ENCODE measurements around the gene FAHD2B. TPM values are rescaled to one million over a fixed set of nuclear protein-coding genes. Genes with fewer than 3 reads are reported as not detected.
"Not testable (repeated sequence)": the region's sequence is repeated elsewhere in the genome, so short reads cannot be mapped to it uniquely, and the experiment has no call there.

The FAHD2B gene
- total and polyA plus RNA-seq, 5 donors from 2014 or later, result 12.9 to 22.9 (median 20.0) TPM

DNA sequence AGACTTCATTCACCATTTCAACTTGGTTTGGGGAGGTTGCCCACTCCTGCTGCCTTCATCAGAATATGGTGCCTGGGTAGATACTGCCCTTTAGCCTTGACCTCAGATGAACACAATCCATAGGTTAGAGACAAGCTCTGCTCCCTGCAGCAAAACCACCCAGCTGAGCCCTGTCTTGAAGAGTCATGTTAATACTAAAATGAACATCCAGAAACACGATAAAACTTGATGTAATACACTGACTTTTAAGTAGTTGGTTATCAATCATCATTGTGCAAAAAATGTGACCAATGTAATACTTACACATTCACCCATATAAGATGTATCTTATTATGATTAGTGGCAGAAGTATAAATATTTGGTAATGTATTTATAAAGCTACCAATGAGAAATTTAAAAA is 32.7 kb downstream of the FAHD2B start:
- H3K9me3 ChIP-seq (ENCODE audit: control insufficient read depth in 2 of 2, low read length in 2 of 2); DNase-seq; H3K4me3 Mint-ChIP-seq; H3K4me1 ChIP-seq (ENCODE audit: control insufficient read depth, insufficient read depth, low read length, poor library complexity, severe bottlenecking); ATAC-seq (ENCODE audit: low read depth in 2 of 2); H3K4me3 ChIP-seq (ENCODE audit: low read depth, low read length); H3K27me3 ChIP-seq (ENCODE audit: control insufficient read depth, insufficient read depth, low read length); H3K9me3 Mint-ChIP-seq; H3K4me1 Mint-ChIP-seq; H3K27ac ChIP-seq (ENCODE audit: insufficient read depth, low read length, poor library complexity, severe bottlenecking); H3K27ac Mint-ChIP-seq; H3K36me3 Mint-ChIP-seq; H3K36me3 ChIP-seq (ENCODE audit: control insufficient read depth, insufficient read depth, low read length): not testable (repeated sequence)
- peaks cover 19% of the 10 kb centered on the region for H3K27me3 Mint-ChIP-seq

DNA sequence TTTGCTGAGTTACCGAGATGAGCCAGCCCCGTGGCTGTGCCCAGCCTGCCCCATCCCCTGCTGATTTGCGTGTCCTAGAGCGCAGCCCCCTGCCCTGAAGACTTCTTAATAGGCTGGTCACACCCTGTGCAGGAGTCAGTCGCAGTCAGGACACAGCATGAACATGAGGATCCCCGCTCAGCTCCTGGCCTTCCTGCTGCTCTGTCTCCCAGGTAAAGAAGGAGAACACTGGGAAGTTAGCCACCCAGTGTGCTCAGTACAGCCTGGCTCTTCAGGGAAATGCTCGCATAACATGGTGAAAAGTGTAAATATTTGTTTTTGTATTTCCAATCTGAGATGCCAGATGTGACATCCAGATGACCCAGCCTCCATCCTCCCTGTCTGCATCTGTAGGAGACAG is 34.9 kb downstream of the FAHD2B start:
- H3K27me3 Mint-ChIP-seq, result peaks cover 15% of the 10 kb centered on the region
- H3K27me3 ChIP-seq (ENCODE audit: control insufficient read depth, insufficient read depth, low read length); H3K27ac Mint-ChIP-seq; H3K36me3 Mint-ChIP-seq; H3K4me3 Mint-ChIP-seq; ATAC-seq (ENCODE audit: low read depth in 2 of 2); H3K9me3 ChIP-seq (ENCODE audit: control insufficient read depth in 2 of 2, low read length in 2 of 2); H3K4me1 ChIP-seq (ENCODE audit: control insufficient read depth, insufficient read depth, low read length, poor library complexity, severe bottlenecking); H3K4me1 Mint-ChIP-seq; DNase-seq; H3K9me3 Mint-ChIP-seq; H3K36me3 ChIP-seq (ENCODE audit: control insufficient read depth, insufficient read depth, low read length); H3K4me3 ChIP-seq (ENCODE audit: low read depth, low read length); H3K27ac ChIP-seq (ENCODE audit: insufficient read depth, low read length, poor library complexity, severe bottlenecking): not testable (repeated sequence)

DNA sequence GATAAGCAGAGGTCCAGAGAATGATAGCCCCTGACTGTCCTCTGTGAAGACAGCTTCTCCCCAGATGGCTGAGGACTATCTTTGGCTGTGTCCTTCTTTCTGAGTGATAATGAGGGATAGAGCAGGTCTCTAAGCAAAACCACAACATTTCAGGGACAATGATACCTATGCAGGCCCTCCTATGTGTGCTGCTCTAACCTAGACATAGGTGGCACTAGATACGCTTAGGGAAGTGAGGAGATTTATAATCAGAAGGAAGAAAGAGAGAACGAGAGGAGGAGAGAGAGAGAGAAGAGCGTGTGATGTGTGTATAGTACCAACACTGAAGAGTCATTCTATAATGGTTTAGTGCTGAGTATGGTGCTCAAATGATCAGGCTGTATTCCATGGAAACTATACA is 38.5 kb downstream of the FAHD2B start:
- not testable (repeated sequence) for ATAC-seq (ENCODE audit: low read depth in 2 of 2)

DNA sequence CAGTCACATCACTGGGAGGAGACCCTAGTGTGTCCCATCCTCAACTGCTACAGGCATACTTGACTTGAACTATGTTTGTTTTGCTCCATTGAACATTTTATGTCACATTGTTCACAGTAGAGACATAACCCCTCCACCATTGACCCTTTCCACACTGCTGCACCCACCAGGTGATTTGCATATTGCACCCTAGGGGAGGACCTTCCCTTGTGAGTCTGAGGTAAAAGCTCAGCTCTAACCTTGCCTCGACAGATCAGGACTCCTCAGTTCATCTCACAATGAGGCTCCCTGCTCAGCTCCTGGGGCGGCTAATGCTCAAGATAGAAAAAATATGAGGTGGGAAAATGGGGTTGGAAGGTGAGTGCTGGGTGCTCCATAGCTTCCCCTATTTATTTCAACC is 44.6 kb downstream of the FAHD2B start:
- H3K36me3 ChIP-seq (ENCODE audit: control insufficient read depth, insufficient read depth, low read length); ATAC-seq (ENCODE audit: low read depth in 2 of 2); H3K4me1 ChIP-seq (ENCODE audit: control insufficient read depth, insufficient read depth, low read length, poor library complexity, severe bottlenecking); H3K9me3 Mint-ChIP-seq; H3K27me3 ChIP-seq (ENCODE audit: control insufficient read depth, insufficient read depth, low read length); H3K36me3 Mint-ChIP-seq; H3K27ac Mint-ChIP-seq; H3K27ac ChIP-seq (ENCODE audit: insufficient read depth, low read length, poor library complexity, severe bottlenecking); DNase-seq; H3K4me3 ChIP-seq (ENCODE audit: low read depth, low read length); H3K4me1 Mint-ChIP-seq; H3K9me3 ChIP-seq (ENCODE audit: control insufficient read depth in 2 of 2, low read length in 2 of 2); H3K4me3 Mint-ChIP-seq: not testable (repeated sequence)
- peaks cover 24% of the 10 kb centered on the region for H3K27me3 Mint-ChIP-seq

More for the DNA sequence above, 38.5 kb downstream of the FAHD2B start:
- not testable (repeated sequence) for H3K36me3 ChIP-seq (ENCODE audit: control insufficient read depth, insufficient read depth, low read length); DNase-seq; H3K36me3 Mint-ChIP-seq; H3K4me1 ChIP-seq (ENCODE audit: control insufficient read depth, insufficient read depth, low read length, poor library complexity, severe bottlenecking); H3K9me3 ChIP-seq (ENCODE audit: control insufficient read depth in 2 of 2, low read length in 2 of 2); H3K27ac ChIP-seq (ENCODE audit: insufficient read depth, low read length, poor library complexity, severe bottlenecking); H3K4me3 ChIP-seq (ENCODE audit: low read depth, low read length); H3K4me3 Mint-ChIP-seq; H3K9me3 Mint-ChIP-seq; H3K27ac Mint-ChIP-seq; H3K4me1 Mint-ChIP-seq; H3K27me3 ChIP-seq (ENCODE audit: control insufficient read depth, insufficient read depth, low read length)
- H3K27me3 Mint-ChIP-seq, result peaks cover 15% of the 10 kb centered on the region

DNA sequence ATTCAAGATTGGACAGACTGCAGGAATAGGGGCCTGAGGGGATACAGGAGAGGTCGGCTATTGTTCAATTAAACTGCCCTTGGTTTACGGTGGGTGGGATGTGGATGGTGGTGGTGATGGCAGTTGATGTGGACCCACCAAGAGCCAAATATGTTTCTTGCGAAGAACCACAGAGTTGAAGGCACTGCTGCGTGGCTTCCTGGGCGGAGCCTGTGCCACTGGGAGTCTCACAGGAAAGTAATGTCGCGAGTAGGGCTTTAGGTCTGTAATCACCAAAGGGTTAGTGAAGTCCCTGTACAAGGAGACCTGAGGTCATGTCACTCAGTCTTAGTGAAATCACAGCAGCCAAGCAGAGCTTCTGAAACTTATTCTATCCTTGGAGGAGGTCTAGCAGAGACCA is 46.2 kb downstream of the FAHD2B start:
- H3K27ac ChIP-seq (ENCODE audit: insufficient read depth, low read length, poor library complexity, severe bottlenecking); H3K36me3 ChIP-seq (ENCODE audit: control insufficient read depth, insufficient read depth, low read length); H3K4me3 ChIP-seq (ENCODE audit: low read depth, low read length); H3K36me3 Mint-ChIP-seq; H3K9me3 Mint-ChIP-seq; H3K9me3 ChIP-seq (ENCODE audit: control insufficient read depth in 2 of 2, low read length in 2 of 2); H3K4me1 Mint-ChIP-seq; H3K4me3 Mint-ChIP-seq; H3K27me3 ChIP-seq (ENCODE audit: control insufficient read depth, insufficient read depth, low read length); H3K4me1 ChIP-seq (ENCODE audit: control insufficient read depth, insufficient read depth, low read length, poor library complexity, severe bottlenecking); ATAC-seq (ENCODE audit: low read depth in 2 of 2): not testable (repeated sequence)
- H3K27me3 Mint-ChIP-seq, result peaks cover 24% of the 10 kb centered on the region
- H3K27ac Mint-ChIP-seq, result peak overlapping the region in 1 of 3 donors; percentile 38
- peak in 1 of 3 donors; percentile 37 for DNase-seq

DNA sequence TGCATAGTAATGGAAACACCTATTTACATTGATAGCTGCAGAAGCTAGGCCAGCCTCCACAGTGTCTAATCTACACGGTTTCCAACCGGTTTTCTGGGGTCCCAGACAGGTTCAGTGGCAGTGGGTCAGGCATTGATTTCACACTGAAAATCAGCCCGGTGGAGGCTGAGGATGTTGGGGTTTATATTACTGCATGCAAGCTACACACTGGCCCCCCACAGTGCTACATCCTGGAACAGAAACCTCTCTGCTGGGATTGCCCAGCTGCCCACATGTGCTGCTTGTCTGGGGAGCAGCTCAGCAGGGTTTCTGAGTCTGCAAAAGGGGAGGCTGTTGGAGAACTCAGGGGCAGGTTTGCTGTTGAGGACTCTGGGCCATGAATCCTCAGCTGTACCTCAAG is 48.0 kb downstream of the FAHD2B start:
- not testable (repeated sequence) for H3K27ac ChIP-seq (ENCODE audit: insufficient read depth, low read length, poor library complexity, severe bottlenecking); H3K9me3 ChIP-seq (ENCODE audit: control insufficient read depth in 2 of 2, low read length in 2 of 2); H3K27ac Mint-ChIP-seq; H3K27me3 ChIP-seq (ENCODE audit: control insufficient read depth, insufficient read depth, low read length); ATAC-seq (ENCODE audit: low read depth in 2 of 2); H3K4me3 ChIP-seq (ENCODE audit: low read depth, low read length); H3K4me1 ChIP-seq (ENCODE audit: control insufficient read depth, insufficient read depth, low read length, poor library complexity, severe bottlenecking); H3K36me3 ChIP-seq (ENCODE audit: control insufficient read depth, insufficient read depth, low read length); H3K4me1 Mint-ChIP-seq; H3K36me3 Mint-ChIP-seq; H3K9me3 Mint-ChIP-seq; H3K4me3 Mint-ChIP-seq; DNase-seq
- peaks cover 27% of the 10 kb centered on the region for H3K27me3 Mint-ChIP-seq

DNA sequence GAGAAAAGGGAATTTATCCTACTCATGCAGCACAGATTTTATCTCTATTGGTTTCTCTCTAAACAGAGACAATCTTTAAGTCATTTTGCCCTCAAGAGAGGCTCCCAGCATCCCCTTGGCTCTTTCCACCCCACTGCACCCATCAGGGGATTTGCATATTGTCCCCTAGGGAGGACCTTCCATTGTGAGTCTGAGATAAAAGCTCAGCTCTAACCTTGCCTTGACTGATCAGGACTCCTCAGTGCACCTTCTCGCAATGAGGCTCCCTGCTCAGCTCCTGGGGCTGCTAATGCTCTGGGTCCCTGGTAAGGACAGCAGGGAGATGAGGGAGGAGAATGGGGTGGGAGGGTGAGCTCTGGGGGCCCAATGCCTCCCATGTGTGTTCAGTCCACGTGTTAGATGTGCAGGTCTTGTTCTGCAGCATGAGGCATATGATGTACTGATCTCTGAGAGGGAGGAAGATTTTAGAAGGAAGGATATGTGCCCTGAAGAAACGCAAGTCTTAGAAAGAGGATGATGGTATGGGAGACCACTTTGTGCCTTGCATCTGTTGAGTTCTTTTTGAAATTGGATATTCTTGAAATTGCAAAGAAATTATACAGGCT is 48.7 kb downstream of the FAHD2B start:
- not testable (repeated sequence) for H3K9me3 ChIP-seq (ENCODE audit: control insufficient read depth in 2 of 2, low read length in 2 of 2); DNase-seq; H3K4me3 Mint-ChIP-seq; H3K27me3 ChIP-seq (ENCODE audit: control insufficient read depth, insufficient read depth, low read length); H3K36me3 ChIP-seq (ENCODE audit: control insufficient read depth, insufficient read depth, low read length); H3K4me1 Mint-ChIP-seq; H3K27ac ChIP-seq (ENCODE audit: insufficient read depth, low read length, poor library complexity, severe bottlenecking); H3K27ac Mint-ChIP-seq; H3K9me3 Mint-ChIP-seq; ATAC-seq (ENCODE audit: low read depth in 2 of 2); H3K36me3 Mint-ChIP-seq; H3K4me3 ChIP-seq (ENCODE audit: low read depth, low read length); H3K4me1 ChIP-seq (ENCODE audit: control insufficient read depth, insufficient read depth, low read length, poor library complexity, severe bottlenecking)
- peaks cover 27% of the 10 kb centered on the region for H3K27me3 Mint-ChIP-seq

Data from CD4-positive, CD25-positive, alpha-beta regulatory T cell (primary cell).